ENCODE results near the gene SMAD4.

DNA sequence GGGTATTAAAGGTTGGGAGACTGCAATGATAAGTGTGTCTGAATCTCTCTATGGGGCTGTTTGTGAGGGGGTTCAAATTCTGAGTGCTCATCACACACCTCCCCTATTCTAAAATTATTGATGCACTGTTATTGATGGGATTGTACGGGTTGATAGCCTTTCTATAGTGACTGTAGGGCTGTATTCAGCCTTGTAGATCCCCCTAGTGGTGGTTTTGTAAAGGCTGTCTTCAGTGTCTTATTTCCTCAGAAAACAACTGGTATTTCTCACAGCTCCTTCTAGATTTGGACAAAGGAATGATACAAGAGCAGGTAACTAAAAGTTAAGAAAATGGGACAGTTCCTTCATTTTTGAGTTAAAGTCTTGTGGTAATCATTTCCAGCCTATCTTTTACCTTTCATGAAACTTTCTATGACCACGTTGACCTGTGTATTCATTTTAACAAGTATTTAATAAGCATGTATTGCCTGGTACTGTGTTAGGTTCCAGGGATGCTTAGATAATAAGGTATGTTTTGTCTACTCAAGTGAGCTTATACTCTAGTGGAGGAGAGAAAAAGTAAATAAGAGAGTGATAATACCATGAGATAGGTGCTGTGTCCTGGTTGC is 21.2 kb downstream of the SMAD4 start:
- TF ChIP-seq, protein P1, sequence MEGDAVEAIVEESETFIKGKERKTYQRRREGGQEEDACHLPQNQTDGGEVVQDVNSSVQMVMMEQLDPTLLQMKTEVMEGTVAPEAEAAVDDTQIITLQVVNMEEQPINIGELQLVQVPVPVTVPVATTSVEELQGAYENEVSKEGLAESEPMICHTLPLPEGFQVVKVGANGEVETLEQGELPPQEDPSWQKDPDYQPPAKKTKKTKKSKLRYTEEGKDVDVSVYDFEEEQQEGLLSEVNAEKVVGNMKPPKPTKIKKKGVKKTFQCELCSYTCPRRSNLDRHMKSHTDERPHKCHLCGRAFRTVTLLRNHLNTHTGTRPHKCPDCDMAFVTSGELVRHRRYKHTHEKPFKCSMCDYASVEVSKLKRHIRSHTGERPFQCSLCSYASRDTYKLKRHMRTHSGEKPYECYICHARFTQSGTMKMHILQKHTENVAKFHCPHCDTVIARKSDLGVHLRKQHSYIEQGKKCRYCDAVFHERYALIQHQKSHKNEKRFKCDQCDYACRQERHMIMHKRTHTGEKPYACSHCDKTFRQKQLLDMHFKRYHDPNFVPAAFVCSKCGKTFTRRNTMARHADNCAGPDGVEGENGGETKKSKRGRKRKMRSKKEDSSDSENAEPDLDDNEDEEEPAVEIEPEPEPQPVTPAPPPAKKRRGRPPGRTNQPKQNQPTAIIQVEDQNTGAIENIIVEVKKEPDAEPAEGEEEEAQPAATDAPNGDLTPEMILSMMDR (IDR thresholded peaks at IDR 0.05), result peak; percentile 71
- TF ChIP-seq POLR2AphosphoS5 (IDR thresholded peaks at IDR 0.05; ENCODE audit: low read depth, low read length) (no peak), SIN3A (IDR thresholded peaks at IDR 0.05; ENCODE audit: borderline replicate concordance, insufficient read depth, low read depth, low read length) (no peak)
- TF ChIP-seq, protein P2, sequence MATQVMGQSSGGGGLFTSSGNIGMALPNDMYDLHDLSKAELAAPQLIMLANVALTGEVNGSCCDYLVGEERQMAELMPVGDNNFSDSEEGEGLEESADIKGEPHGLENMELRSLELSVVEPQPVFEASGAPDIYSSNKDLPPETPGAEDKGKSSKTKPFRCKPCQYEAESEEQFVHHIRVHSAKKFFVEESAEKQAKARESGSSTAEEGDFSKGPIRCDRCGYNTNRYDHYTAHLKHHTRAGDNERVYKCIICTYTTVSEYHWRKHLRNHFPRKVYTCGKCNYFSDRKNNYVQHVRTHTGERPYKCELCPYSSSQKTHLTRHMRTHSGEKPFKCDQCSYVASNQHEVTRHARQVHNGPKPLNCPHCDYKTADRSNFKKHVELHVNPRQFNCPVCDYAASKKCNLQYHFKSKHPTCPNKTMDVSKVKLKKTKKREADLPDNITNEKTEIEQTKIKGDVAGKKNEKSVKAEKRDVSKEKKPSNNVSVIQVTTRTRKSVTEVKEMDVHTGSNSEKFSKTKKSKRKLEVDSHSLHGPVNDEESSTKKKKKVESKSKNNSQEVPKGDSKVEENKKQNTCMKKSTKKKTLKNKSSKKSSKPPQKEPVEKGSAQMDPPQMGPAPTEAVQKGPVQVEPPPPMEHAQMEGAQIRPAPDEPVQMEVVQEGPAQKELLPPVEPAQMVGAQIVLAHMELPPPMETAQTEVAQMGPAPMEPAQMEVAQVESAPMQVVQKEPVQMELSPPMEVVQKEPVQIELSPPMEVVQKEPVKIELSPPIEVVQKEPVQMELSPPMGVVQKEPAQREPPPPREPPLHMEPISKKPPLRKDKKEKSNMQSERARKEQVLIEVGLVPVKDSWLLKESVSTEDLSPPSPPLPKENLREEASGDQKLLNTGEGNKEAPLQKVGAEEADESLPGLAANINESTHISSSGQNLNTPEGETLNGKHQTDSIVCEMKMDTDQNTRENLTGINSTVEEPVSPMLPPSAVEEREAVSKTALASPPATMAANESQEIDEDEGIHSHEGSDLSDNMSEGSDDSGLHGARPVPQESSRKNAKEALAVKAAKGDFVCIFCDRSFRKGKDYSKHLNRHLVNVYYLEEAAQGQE (IDR thresholded peaks at IDR 0.05; ENCODE audit: insufficient read depth in 1 of 2, low read depth in 2 of 2, low read length in 1 of 2), result no peak
